Epithelial cell of proximal tubule (primary cell): Measurements from ENCODE around the gene FOLR1. TPM values are rescaled to one million over a fixed set of nuclear protein-coding genes. Genes with fewer than 3 reads are reported as not detected.
"Not testable (repeated sequence)": the region's sequence is repeated elsewhere in the genome, so short reads cannot be mapped to it uniquely, and the experiment has no call there.

Experiments
- DNase-seq: peaks from one replicate; pipeline ENCODE4 v3.0.0-alpha.2; 2011; ENCODE audit warnings: low read depth
- H3K4me3 ChIP-seq: 2 replicates; pipeline ENCODE4 v1.5.1; 2011; ENCODE audit warnings: low read depth, mild to moderate bottlenecking, low read length
- CTCF ChIP-seq: conservative IDR thresholded peaks from 2 replicates; pipeline ENCODE4 v1.5.1; 2012; ENCODE audit warnings: low read depth, mild to moderate bottlenecking, low read length
- total RNA-seq: library from RNA; depleted of rRNA; stranded (reverse); fragments of >200 nt; gene quantifications from 2 replicates; pipeline ENCODE4 v1.2.3, GENCODE V29; 2015

Gene FOLR1
- total RNA-seq, 1 donor from 2014 or later = 12.3 TPM

DNA sequence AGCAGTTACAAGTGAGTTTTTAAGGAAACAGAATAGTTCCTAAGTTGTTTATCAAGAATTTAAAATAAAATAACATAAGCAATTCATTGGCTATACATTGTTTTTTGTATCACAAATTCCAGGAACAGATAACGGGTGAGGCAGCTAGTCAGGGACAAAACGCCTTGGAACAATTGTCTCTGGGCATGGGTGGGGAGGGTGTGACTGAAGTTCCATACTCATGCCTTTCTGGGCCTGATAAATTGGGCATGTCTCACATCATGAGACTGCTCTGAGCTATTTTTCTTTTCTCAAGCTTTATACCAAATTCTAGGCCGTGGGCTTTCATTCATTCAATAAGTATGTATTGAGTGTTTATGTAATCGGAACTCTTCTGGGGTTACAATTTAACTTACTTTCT, 34.8 kb upstream of the FOLR1 start:
- H3K4me3 ChIP-seq = no peak overlapping the region
- TF ChIP-seq CTCF = no peak
- DNase-seq = no peak

GRCh38 chr11:72160319-72160718, 31.6 kb upstream of the FOLR1 start:
- no peak for TF ChIP-seq CTCF
- no peak for DNase-seq
- H3K4me3 ChIP-seq = no peak overlapping the region

DNA sequence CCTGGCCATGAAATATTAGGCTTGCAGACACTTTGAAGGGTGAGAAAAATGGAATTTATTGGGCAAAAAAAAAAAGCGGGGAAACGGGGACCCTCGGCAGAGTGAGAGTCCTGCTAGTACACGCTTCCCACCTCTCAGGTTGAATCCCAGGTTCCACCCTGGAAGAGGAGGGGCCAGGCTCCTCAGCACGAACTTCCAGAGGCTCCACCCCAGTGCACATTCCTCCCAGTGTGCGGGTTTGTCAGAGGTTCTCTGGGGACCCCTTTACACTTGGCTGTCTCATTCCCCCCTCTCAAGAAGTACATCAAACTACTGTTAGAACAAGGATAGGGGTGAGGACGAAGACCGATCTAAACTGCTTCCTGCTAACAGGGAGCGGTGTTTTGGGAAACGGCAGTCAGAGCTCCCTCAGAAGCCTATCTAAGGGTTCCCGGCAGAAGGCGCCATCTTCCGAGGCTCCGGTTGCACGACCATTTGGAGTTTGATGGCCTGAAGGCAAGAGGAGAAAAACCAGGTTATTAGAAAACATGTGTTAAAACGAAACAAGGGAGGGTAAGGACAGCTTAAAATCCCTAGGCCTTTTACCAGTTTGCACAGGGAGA, 28.9 kb upstream of the FOLR1 start:
- H3K4me3 ChIP-seq = no peak overlapping the region
- no peak for DNase-seq
- no peak for TF ChIP-seq CTCF

GRCh38 chr11:72164187-72164586, 27.8 kb upstream of the FOLR1 start:
- not testable (repeated sequence) for DNase-seq, H3K4me3 ChIP-seq

DNA sequence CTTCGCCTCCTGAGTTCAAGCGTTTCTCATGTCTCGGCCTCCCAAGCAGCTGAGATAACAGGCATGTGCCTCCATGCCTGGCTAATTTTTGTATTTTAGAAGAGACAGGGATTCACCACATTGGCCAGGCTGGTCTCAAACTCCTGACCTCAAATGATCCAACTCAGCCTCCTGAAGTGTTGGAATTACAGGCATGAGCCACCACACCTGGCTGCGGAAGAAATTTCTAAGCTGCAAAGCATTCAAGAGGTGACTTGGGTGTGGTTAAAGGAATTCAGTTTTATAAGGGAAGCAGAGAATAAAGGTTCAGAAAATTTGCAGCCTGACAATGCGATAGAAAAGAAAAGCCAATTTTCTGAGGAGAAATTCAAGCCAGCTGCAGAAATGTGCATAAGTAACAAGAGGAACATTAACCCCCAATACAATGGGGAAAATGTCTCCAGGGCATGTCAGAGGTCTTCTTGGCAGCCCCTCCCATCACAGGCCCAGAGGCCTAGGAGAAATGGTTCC, 22.8 kb upstream of the FOLR1 start:
- not testable (repeated sequence) for H3K4me3 ChIP-seq, DNase-seq

DNA sequence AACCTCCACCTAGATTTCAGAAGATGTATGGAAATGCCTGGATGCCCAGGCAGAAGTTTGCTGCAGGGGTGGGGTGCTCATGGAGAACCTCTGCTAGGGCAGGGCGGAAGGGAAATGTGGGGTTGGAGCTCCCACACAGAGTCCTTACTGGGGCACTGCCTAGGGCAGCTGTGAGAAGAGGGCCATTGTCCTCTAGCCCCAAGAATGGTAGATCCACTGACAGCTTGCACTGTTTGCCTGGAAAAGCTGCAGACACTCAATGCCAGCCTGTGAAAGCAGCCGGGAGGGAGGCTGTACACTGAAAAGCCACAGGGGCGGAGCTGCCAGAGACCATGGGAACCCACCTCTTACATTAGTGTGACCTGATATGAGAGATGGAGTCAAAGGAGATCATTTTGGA, 22.2 kb upstream of the FOLR1 start:
- not testable (repeated sequence) for DNase-seq, H3K4me3 ChIP-seq

- not testable (repeated sequence) for DNase-seq
These were observed 19.9 kb upstream of the FOLR1 start for GRCh38 chr11:72172043-72172442.

GRCh38 chr11:72173291-72173690, 18.6 kb upstream of the FOLR1 start:
- DNase-seq = no peak
- TF ChIP-seq CTCF = no peak
- H3K4me3 ChIP-seq = no peak overlapping the region

More at GRCh38 chr11:72172043-72172442, 19.9 kb upstream of the FOLR1 start:
- not testable (repeated sequence) for H3K4me3 ChIP-seq

GRCh38 chr11:72174302-72175070, 17.5 kb upstream of the FOLR1 start:
- no peak for DNase-seq
- no peak overlapping the region for H3K4me3 ChIP-seq

More at GRCh38 chr11:72174302-72175070, 17.5 kb upstream of the FOLR1 start:
- TF ChIP-seq CTCF = no peak
